Measurements from ENCODE around the gene AHCYL2. TPM values are rescaled to one million over a fixed set of nuclear protein-coding genes. Genes with fewer than 3 reads are reported as not detected.

Gene AHCYL2
- total and polyA plus RNA-seq, 2 donors (not counting 1 experiment from before 2014, with no cell fraction given), result 8.8 to 26.2 TPM

GRCh38 chr7:129315960-129316359 is 91.1 kb downstream of the AHCYL2 start:
- H3K4me1 Mint-ChIP-seq, result no peaks in the 10 kb centered on the region
- no peak for TF ChIP-seq EZH2 (IDR thresholded peaks at IDR 0.05; ENCODE audit: borderline replicate concordance, insufficient read depth, low read depth, low read length, poor library complexity, severe bottlenecking)
- TF ChIP-seq CTCF (IDR thresholded peaks at IDR 0.05), result no peak
- H3K4me3 Mint-ChIP-seq, result no peak overlapping the region
- ChIA-PET CTCF (no interaction called here), POLR2A (no interaction called here)
- Histone ChIP-seq H3K4me1 (ENCODE audit: control insufficient read depth in 2 of 2, insufficient read depth in 2 of 2, low read length in 2 of 2) (no peaks in the 10 kb centered on the region), H3K4me2 (replicated peaks; ENCODE audit: low read depth, low read length, poor library complexity, severe bottlenecking) (no peak overlapping the region), H3K27ac (ENCODE audit: low read length in 2 of 2) (no peak overlapping the region), H3K27me3 (replicated peaks in 1 of 4; ENCODE audit: control extremely low read depth in 1 of 4, control insufficient read depth in 3 of 4, insufficient read depth in 4 of 4, low read length in 3 of 4) (no peaks in the 10 kb centered on the region), H3K79me2 (ENCODE audit: control insufficient read depth, insufficient read depth, low read length) (no peaks in the 10 kb centered on the region), H3K9me3 (ENCODE audit: control extremely low read depth in 1 of 3, control insufficient read depth in 2 of 3, insufficient read depth in 1 of 3, low read length in 2 of 3) (no peaks in the 10 kb centered on the region), H3K36me3 (replicated peaks in 1 of 2; ENCODE audit: control extremely low read depth in 1 of 2, control insufficient read depth in 1 of 2, extremely low read depth in 1 of 2, insufficient read depth in 2 of 2, low read length in 1 of 2) (no peaks in the 10 kb centered on the region), H3K9ac (ENCODE audit: low read length) (no peak overlapping the region), H3K4me3 (ENCODE audit: control extremely low read depth in 1 of 5, extremely low read depth in 1 of 5, insufficient read depth in 1 of 5, low read depth in 2 of 5, low read length in 4 of 5) (no peak overlapping the region), H4K20me1 (ENCODE audit: control insufficient read depth, insufficient read depth, low read length, poor library complexity, severe bottlenecking) (no peaks in the 10 kb centered on the region), H2AFZ (ENCODE audit: insufficient read depth, low read depth, low read length, poor library complexity, severe bottlenecking) (no peak overlapping the region)
- no peaks in the 10 kb centered on the region for H3K9me3 Mint-ChIP-seq (ENCODE audit: insufficient read depth)
- 92% methylated on average over 2 of the region's 2 CpGs for WGBS (ENCODE audit: insufficient coverage)
- DNase-seq (no peak), ATAC-seq (ENCODE audit: low read depth) (no peak)
- H3K27me3 Mint-ChIP-seq, result no peaks in the 10 kb centered on the region
- intact Hi-C loops (cut with micrococcal nuclease), result no loop called here
- no peak overlapping the region for H3K27ac Mint-ChIP-seq

- Histone ChIP-seq H4K20me1 (ENCODE audit: control insufficient read depth, insufficient read depth, low read length, poor library complexity, severe bottlenecking) (no peaks in the 10 kb centered on the region), H3K36me3 (replicated peaks in 1 of 2; ENCODE audit: control extremely low read depth in 1 of 2, control insufficient read depth in 1 of 2, extremely low read depth in 1 of 2, insufficient read depth in 2 of 2, low read length in 1 of 2) (no peaks in the 10 kb centered on the region)
- no peaks in the 10 kb centered on the region for H3K27me3 Mint-ChIP-seq
Measured at GRCh38 chr7:129317450-129317849, 92.6 kb downstream of the AHCYL2 start.

More at GRCh38 chr7:129317450-129317849, 92.6 kb downstream of the AHCYL2 start:
- intact Hi-C loops (cut with micrococcal nuclease), result no loop called here
- Mint-ChIP-seq H3K9me3 (ENCODE audit: insufficient read depth) (no peaks in the 10 kb centered on the region), H3K27ac (no peak overlapping the region), H3K4me1 (no peaks in the 10 kb centered on the region), H3K4me3 (no peak overlapping the region)
- 100% methylated on average over 2 of the region's 2 CpGs for WGBS (ENCODE audit: insufficient coverage)
- Histone ChIP-seq H3K27ac (ENCODE audit: low read length in 2 of 2) (no peak overlapping the region), H3K27me3 (replicated peaks in 1 of 4; ENCODE audit: control extremely low read depth in 1 of 4, control insufficient read depth in 3 of 4, insufficient read depth in 4 of 4, low read length in 3 of 4) (no peaks in the 10 kb centered on the region), H3K79me2 (ENCODE audit: control insufficient read depth, insufficient read depth, low read length) (no peaks in the 10 kb centered on the region), H2AFZ (ENCODE audit: insufficient read depth, low read depth, low read length, poor library complexity, severe bottlenecking) (no peak overlapping the region), H3K9ac (ENCODE audit: low read length) (no peak overlapping the region), H3K4me2 (replicated peaks; ENCODE audit: low read depth, low read length, poor library complexity, severe bottlenecking) (no peak overlapping the region), H3K4me1 (ENCODE audit: control insufficient read depth in 2 of 2, insufficient read depth in 2 of 2, low read length in 2 of 2) (no peaks in the 10 kb centered on the region), H3K9me3 (ENCODE audit: control extremely low read depth in 1 of 3, control insufficient read depth in 2 of 3, insufficient read depth in 1 of 3, low read length in 2 of 3) (peaks cover 0 to 4% (median 0%) of the 10 kb centered on the region in 3 donors), H3K4me3 (ENCODE audit: control extremely low read depth in 1 of 5, extremely low read depth in 1 of 5, insufficient read depth in 1 of 5, low read depth in 2 of 5, low read length in 4 of 5) (no peak overlapping the region)
- ChIA-PET POLR2A (interaction anchor here (0.6 kb wide), 1 partner anchor 22 kb away, joined by 3 read pairs; no protein-coding TSS in a partner anchor), CTCF (interaction anchor here (0.6 to 1.0 kb wide), 3 partner anchors 19 to 99 kb away, joined by 3 to 4 read pairs (median 3); no protein-coding TSS in a partner anchor)
- TF ChIP-seq CTCF (IDR thresholded peaks at IDR 0.05) (no peak), EZH2 (IDR thresholded peaks at IDR 0.05; ENCODE audit: borderline replicate concordance, insufficient read depth, low read depth, low read length, poor library complexity, severe bottlenecking) (no peak)
- DNase-seq (no peak), ATAC-seq (ENCODE audit: low read depth) (no peak)

Measured in B cell (primary cell).